Hematopoietic multipotent progenitor cell (in vitro differentiated cells): Measurements from ENCODE around the gene NCOA3. TPM values are rescaled to one million over a fixed set of nuclear protein-coding genes. Genes with fewer than 3 reads are reported as not detected.

Experiments used
- DNase-seq, 3 donors: peaks; one replicate each; pipeline ENCODE4 v3.0.0-alpha.2; 2011 to 2015; ENCODE audit warnings: low read depth in 2 of 3, low spot score in 2 of 3
- total RNA-seq: library from RNA; depleted of rRNA; stranded (reverse); fragments of >200 nt; gene quantifications from one replicate; pipeline ENCODE4 v1.2.3, GENCODE V29; 2012

NCOA3 gene
- total RNA-seq, 1 donor: 24.8 TPM

- DNase-seq: no peak
Measured at GRCh38 chr20:47674145-47674544, 172.5 kb downstream of the NCOA3 start.

DNA sequence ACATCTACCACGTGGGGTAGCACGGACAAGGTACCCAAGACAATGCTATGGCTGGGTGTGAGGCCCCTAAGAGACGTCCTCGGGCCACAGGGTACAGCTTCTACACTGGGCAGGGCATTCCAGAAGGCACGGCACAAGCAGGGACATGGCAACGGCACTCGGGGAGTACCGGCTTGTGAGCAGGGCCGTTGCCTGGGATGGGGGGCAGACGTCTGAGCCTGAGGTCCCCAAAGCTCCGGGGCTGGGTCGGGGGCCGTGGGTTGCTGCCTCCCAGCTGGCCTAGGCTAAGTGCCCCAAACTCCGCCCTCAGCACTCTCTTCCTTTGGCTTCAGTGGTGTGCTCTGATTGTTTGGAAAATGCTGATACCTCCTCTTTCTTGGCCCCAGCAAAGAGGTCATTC lies 173.0 kb downstream of the NCOA3 start:
- no peak for DNase-seq

DNA sequence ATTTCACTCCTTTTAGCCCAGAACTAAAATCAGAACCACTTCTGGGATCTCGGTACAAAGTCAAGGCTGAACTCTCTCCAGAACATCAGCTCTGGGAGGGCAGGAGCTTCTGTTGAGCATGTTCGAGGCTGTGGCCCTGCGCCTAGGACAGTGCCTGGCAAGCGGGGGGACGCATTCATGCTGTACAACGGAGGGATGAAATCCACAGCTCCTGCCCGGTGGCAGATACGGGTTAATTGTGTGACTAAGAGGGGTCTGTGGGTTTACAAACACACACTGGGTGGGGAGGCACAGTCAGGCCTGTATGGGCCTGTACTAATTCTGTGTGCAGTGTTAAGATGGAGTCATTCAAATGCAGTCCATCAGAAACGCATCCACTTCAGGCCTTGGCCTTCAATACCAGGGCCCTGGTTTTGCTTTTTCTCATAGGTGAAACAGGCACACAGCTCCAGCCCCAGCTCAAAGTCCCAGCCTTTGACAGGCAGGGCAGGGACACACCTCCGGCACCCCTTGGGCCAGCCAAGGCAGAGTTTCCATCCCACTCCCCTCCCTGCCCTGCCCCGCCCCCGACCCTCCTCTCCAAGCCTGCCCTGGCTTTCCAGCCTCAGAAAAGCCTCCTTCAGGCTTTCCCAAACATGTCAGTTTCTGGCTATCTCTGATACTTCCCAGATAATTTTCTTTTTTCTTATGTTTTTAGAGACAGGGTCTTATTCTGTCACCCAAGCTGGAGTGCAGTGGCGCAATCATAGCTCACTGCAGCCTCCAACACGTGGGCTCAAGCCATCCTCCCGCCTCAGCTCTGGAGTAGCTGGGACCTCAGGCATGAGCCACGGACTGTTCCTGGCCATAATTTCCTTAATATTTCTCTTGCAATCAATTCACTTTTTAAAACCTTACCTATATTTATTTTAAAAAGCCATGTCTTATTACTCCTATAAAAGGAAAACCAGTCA lies 173.8 kb downstream of the NCOA3 start:
- DNase-seq: no peak

DNA sequence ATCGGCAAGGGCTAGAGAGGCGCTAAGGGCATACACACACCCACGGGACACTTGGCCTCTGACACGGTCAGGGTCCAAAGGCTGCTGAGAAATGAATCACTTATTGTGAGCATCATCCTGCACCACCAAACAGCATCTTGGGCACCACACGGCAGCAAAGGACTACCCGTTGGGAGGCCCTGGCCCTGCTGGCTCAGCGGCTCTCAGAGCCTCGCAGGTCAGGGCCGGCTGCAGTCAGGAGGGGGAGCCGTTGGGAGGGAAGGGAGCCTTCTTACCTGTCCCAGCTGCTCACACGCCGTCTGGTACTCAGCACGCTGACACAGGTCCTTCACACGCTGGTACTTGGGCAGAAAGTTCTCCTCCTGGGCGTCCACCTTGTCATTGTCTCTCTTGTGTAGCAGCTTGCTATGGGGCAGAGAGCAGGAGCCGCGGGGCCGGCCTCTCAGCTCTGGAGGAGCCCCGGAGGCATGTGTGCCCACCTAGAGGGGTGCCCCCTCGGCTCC lies 174.6 kb downstream of the NCOA3 start:
- DNase-seq: no peak

DNA sequence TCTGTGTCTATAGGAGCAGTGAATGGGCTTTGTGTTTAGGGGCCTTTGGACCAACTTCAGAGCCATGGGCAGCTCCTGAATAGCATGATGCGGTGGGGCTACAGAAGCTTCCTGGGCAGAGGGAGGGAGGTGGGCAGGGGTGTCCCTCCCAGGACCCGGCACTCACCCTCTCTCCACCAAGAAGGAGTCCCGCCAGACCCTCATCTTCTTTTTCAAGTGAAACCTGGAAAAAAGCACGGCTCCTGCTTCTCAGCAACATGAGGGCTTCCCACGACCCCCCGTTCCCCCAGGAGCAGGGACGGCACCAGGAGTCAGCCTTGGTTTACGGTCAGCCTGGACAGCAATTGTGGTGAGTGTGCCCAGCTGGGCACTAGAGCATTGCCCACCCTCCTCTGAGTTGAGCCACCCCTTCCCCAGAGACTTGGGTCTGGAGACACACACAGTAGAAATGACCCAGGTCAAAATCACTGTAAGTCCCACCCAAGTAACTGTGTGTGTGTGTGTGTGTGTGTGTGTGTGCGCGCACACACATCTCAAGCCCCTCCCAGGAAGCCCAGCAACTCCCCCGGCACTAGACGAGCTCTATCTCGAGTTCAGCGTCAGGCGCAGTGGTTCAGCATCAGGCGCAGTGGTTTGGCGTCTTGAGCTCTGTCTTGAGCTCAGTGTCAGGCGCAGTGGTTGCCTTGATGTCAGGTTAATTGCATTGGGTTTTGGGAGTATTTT lies 175.4 kb downstream of the NCOA3 start:
- DNase-seq: peak in 2 of 3 donors; percentile 16 to 24

DNA sequence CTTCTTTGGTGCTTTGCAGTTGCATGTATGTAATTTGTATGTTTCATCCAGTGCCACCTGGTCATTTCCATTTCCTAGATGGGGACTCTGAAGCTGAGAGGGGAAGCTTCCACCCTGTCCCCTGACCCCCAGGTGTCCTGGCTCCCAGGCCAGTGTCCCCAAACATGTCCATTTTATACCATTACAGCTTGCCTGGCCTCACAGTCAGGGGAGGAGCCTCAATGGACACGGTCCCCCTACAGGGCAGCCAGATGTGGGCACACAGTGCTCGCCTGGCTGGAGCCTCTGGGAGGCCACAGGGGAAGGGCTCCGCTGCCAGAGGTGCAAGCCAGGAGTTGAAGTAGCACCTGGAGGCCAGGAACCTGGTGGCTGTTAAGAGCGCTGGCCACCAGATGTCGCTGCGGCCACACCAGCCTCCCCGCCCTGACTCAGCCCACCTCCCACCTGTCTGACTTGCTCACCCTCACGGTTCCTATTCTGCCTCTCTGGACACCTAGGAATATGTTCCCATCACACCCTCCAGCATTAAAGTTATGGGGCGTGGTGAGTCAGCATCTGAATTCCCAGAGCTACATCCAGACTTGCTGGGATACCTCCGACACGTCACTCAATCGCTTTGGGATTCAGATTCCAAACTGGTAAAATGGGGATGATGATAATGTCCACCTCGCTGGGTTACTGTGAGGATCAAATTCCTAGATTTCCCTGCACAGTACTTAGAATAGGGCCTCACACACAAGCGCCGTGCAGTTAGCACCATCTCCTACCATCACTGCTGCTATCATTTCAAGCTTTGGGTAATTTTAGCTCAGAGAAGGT lies 176.2 kb downstream of the NCOA3 start:
- DNase-seq: peak in 2 of 3 donors; percentile 41 to 62

GRCh38 chr20:47678536-47678935 lies 176.8 kb downstream of the NCOA3 start:
- no peak for DNase-seq

- no peak for DNase-seq
Measured at GRCh38 chr20:47679462-47679861, 177.8 kb downstream of the NCOA3 start.

DNA sequence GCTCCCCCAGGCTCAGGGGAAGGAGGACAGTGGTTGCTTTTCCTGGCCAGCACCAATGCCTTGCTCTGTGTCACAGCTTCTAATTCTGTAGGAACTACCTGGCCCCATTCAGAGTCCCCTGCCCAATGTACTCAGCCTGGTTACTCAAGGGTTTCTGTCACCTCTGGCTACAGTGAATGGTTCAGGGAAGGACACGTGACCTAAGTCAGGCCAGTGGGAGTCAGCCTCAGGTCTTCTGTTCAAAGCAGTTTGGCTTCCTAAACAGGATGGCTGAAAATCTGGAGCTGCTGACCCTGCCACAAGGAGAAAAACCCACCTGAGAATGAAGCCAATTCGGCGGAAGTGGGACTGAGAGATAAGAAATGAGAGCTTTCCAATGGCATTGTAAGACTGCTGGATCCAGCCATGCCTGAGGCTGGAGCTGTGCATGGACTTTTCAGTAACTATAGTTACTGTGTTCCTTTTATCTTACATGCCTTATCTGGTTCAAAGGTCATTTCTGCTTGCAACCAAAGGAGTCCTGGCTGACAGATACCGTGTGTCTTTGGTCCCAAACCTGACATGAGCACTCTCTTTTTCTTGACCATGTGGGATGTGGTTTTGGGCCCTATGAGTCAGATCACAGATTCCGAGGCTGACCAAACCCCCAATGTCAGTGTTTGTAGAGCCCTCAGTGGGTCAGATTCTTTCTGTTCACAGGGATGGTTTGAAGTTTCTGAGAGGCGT lies 179.3 kb downstream of the NCOA3 start:
- DNase-seq: no peak

DNA sequence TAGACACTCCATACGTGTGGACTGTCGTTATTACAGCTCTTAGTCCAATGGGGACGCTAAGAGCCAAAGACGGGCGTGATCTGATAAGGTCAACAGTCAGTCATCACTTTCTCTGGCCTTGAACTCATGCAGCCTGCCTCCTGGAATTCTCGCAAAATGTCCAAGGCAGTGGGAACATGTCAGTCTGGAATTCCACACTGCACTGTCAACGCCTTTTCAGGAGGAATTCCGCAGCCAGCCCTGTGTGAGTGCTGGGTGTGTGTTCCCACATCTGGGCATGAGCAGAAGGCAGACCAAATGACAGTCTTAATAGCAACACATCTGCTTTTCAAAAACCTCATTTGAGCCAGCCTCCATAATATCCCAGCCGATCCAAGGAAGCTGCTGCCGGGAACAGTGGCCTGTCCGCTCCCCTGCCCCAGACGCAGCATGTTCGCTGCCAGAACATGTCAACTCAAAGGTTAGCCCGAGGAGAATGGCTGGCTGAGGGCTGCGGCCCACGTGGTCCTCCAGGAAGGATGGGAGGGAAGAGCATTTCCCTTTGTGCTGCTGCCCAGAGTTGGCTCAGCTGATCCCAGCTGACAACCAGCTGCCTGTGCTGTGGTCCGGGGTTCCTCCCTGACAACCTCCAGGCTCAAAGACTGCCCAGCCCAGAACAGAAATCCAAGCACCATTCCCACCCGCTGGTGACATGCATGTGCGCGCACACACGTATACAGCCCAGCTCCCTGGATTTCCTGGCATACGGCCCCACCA lies 180.5 kb downstream of the NCOA3 start:
- no peak for DNase-seq

- no peak for DNase-seq
Measured at GRCh38 chr20:47682916-47683315, 181.2 kb downstream of the NCOA3 start.

DNA sequence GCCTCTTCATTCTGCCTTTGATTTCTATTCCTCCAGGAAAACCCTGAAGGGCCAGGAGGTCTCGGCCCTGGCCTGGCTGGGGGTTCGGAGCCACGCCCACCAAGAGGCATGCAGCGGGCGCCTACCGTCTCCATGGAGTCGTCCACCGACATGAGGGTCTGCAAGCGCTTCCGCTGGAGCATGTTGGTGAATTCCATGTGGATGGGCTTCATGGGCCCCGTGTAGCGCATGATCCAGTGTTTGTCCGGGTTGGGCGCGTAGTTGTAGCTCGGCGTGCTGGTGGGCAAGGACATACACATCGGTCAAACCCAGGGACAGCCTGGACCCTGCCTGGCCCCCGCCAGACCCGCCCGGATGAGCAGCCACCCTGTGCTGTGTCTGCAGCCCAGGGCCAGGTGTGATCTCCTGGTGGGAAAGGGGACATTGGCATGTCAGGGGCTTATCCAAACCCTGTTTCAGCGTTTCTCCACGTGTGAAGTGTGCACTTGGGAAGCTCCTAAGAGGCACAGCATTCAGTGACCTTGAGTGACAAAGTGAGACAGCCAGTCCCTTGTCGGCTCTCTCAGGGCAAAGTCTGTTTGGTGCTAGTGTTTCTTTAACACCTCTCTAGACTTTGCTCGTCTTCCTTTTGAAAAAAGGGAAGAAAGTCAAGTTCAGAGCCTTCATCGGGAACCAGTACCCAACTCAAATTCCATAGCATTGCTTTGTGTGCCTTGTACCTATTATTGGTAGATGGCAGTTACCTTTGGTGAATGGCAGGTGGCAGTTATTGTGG lies 182.8 kb downstream of the NCOA3 start:
- no peak for DNase-seq

- DNase-seq: no peak
Measured at GRCh38 chr20:47686545-47686944, 184.9 kb downstream of the NCOA3 start.

GRCh38 chr20:47687095-47687987 lies 185.7 kb downstream of the NCOA3 start:
- DNase-seq: no peak

GRCh38 chr20:47688385-47689381 lies 187.0 kb downstream of the NCOA3 start:
- no peak for DNase-seq

GRCh38 chr20:47689731-47690130 lies 188.0 kb downstream of the NCOA3 start:
- DNase-seq: no peak
